ENCODE data around the gene LMAN1L.

DNA sequence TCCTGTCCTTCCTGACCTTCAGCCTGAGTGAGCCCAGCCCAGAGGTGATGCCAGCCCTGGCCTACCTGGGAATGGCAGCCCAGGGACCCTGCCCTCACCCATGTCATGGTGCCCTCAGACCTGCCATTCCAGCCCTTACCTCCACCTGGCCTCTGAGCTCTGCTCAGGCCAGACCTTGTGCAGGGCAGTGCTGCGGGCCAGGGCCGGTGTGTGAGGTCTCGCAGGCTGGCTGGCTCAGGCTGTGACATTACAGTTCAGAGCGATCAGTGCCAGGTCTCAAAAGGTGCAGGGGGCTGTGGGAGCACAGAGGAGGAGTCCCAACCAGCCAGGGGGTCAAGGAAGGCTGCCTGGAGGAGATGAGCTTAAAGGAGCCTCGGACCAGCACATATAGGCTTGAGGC lies 7.4 kb downstream of the LMAN1L start:
- TF ChIP-seq CTCF (IDR thresholded peaks at IDR 0.05): no peak
- no peak for TF ChIP-seq ZNF423 (CRISPR knock-in tag; IDR thresholded peaks at IDR 0.05)
- TF ChIP-seq, protein P1, sequence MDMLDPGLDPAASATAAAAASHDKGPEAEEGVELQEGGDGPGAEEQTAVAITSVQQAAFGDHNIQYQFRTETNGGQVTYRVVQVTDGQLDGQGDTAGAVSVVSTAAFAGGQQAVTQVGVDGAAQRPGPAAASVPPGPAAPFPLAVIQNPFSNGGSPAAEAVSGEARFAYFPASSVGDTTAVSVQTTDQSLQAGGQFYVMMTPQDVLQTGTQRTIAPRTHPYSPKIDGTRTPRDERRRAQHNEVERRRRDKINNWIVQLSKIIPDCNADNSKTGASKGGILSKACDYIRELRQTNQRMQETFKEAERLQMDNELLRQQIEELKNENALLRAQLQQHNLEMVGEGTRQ (CRISPR knock-in tag; IDR thresholded peaks at IDR 0.05): no peak
- TF ChIP-seq, protein P2, sequence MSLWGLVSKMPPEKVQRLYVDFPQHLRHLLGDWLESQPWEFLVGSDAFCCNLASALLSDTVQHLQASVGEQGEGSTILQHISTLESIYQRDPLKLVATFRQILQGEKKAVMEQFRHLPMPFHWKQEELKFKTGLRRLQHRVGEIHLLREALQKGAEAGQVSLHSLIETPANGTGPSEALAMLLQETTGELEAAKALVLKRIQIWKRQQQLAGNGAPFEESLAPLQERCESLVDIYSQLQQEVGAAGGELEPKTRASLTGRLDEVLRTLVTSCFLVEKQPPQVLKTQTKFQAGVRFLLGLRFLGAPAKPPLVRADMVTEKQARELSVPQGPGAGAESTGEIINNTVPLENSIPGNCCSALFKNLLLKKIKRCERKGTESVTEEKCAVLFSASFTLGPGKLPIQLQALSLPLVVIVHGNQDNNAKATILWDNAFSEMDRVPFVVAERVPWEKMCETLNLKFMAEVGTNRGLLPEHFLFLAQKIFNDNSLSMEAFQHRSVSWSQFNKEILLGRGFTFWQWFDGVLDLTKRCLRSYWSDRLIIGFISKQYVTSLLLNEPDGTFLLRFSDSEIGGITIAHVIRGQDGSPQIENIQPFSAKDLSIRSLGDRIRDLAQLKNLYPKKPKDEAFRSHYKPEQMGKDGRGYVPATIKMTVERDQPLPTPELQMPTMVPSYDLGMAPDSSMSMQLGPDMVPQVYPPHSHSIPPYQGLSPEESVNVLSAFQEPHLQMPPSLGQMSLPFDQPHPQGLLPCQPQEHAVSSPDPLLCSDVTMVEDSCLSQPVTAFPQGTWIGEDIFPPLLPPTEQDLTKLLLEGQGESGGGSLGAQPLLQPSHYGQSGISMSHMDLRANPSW (CRISPR knock-in tag; conservative IDR thresholded peaks at IDR 0.05; ENCODE audit: low read depth): no peak
- no peak for TF ChIP-seq ATF3 (CRISPR knock-in tag; conservative IDR thresholded peaks at IDR 0.05)
- no peak for TF ChIP-seq ZNF121 (CRISPR knock-in tag; IDR thresholded peaks at IDR 0.05)
- TF ChIP-seq TEAD4 (CRISPR knock-in tag; IDR thresholded peaks at IDR 0.05): no peak
- no peak for TF ChIP-seq USF1 (CRISPR knock-in tag; IDR thresholded peaks at IDR 0.05)
- no peak for TF ChIP-seq TEAD1 (CRISPR knock-in tag; IDR thresholded peaks at IDR 0.05)
